OCI-LY7 (cell line): ENCODE results near the gene NRP1. TPM values are rescaled to one million over a fixed set of nuclear protein-coding genes. Genes with fewer than 3 reads are reported as not detected.

ENCODE experiments used
- BruUV-seq: library from RNA; stranded (reverse); fragments of 400-500 nt; replicated peaks from 2 replicates; lab custom pipeline; 2021; lab: Mats Ljungman, UMichigan
- CTCF ChIA-PET: fragments of 300-600 bp; sonication (Branson Sonifier 250); formaldehyde crosslinking; loops from one replicate; lab custom pipeline; 2022; ENCODE audit warnings: antibody characterized with exemption; ENCODE audit not compliant: unreplicated experiment; lab: Charles Lee
- POLR2A ChIA-PET: fragments of 300-600 bp; sonication (Branson Sonifier 250); formaldehyde crosslinking; loops from one replicate; lab custom pipeline; 2022; ENCODE audit warnings: antibody characterized with exemption; lab: Charles Lee
- DNase-seq: peaks from one replicate; pipeline ENCODE4 v3.0.0-alpha.2; 2015; ENCODE audit warnings: low spot score
- H2AFZ ChIP-seq: fragments of 200-600 bp; sonication (generic), shearing (Covaris generic); 2 replicates; pipeline ENCODE4 v1.6.1; 2014; ENCODE audit warnings: mild to moderate bottlenecking, antibody characterized with exemption, low read length, moderate library complexity
- H3K27ac ChIP-seq: fragments of 200-600 bp; sonication (generic); 2 replicates; pipeline ENCODE4 v1.5.1; 2014; ENCODE audit warnings: mixed run types, low read depth, mild to moderate bottlenecking, moderate library complexity, low read length, inconsistent platforms; ENCODE audit not compliant: poor library complexity, severe bottlenecking
- H3K36me3 ChIP-seq: fragments of 200-600 bp; sonication (generic); 2 replicates; pipeline ENCODE4 v1.6.1; 2014; ENCODE audit warnings: mild to moderate bottlenecking, antibody characterized with exemption, low read length, moderate library complexity, mixed read lengths; ENCODE audit not compliant: insufficient read depth
- H3K4me1 ChIP-seq: fragments of 200-600 bp; sonication (generic); 2 replicates; pipeline ENCODE4 v1.5.1; 2014; ENCODE audit warnings: mild to moderate bottlenecking, low read length; ENCODE audit not compliant: insufficient read depth, poor library complexity, severe bottlenecking
- H3K4me2 ChIP-seq: fragments of 200-600 bp; sonication (generic); 2 replicates; pipeline ENCODE4 v1.6.1; 2014; ENCODE audit warnings: mild to moderate bottlenecking, low read length
- H3K4me3 ChIP-seq: fragments of 200-600 bp; sonication (generic); 2 replicates; pipeline ENCODE4 v1.5.1; 2014; ENCODE audit warnings: mild to moderate bottlenecking, low read depth, low read length; ENCODE audit not compliant: poor library complexity, severe bottlenecking
- H3K79me2 ChIP-seq: fragments of 200-600 bp; sonication (generic); 2 replicates; pipeline ENCODE4 v1.6.1; 2016; ENCODE audit warnings: low read depth, mild to moderate bottlenecking, low read length, moderate library complexity, mixed read lengths; ENCODE audit not compliant: insufficient read depth
- H3K9me2 ChIP-seq: fragments of 200-600 bp; sonication (generic); 2 replicates; pipeline ENCODE4 v1.6.1; 2016; ENCODE audit warnings: mild to moderate bottlenecking, low read length, mixed read lengths; ENCODE audit not compliant: insufficient read depth
- H3K9me3 ChIP-seq: fragments of 200-600 bp; sonication (generic); 2 replicates; pipeline ENCODE4 v1.6.1; 2014; ENCODE audit warnings: mild to moderate bottlenecking, mixed run types, low read length, mixed read lengths
- H4K20me1 ChIP-seq: fragments of 200-600 bp; sonication (generic); 2 replicates; pipeline ENCODE4 v1.6.1; 2014; ENCODE audit warnings: mild to moderate bottlenecking, antibody characterized with exemption, low read length, moderate library complexity, mixed read lengths; ENCODE audit not compliant: insufficient read depth
- EZH2phosphoT487 ChIP-seq: fragments of 200-600 bp; sonication (generic); IDR thresholded peaks from 2 replicates; pipeline ENCODE4 v1.6.1; 2018; ENCODE audit warnings: low read depth, borderline replicate concordance, mild to moderate bottlenecking, mixed run types, antibody characterized with exemption, low read length, moderate library complexity, mixed read lengths
- intact Hi-C: fragments of 100-400 bp; cut with micrococcal nuclease; formaldehyde crosslinking; loops from one replicate; pipeline ENCODE4 v1.10.0; 2022; ENCODE audit not compliant: unreplicated experiment
- total RNA-seq, 2 experiments: library from RNA; depleted of rRNA in 1 of 2; stranded (reverse); fragments of >200 nt in 1 of 2; shearing (Covaris generic) in 1 of 2; gene quantifications; 2 replicates each; pipeline ENCODE4 v1.2.3, GENCODE V29; 2014 to 2022
- TF ChIP-seq, protein P1 (sequence below): fragments of 200-600 bp; sonication (generic); conservative IDR thresholded peaks from 2 replicates; pipeline ENCODE4 v1.5.1; 2014; ENCODE audit warnings: mild to moderate bottlenecking, antibody characterized with exemption, low read length, moderate library complexity, mixed read lengths

NRP1 gene
- total RNA-seq, 2 experiments from 2014 or later: not detected

DNA sequence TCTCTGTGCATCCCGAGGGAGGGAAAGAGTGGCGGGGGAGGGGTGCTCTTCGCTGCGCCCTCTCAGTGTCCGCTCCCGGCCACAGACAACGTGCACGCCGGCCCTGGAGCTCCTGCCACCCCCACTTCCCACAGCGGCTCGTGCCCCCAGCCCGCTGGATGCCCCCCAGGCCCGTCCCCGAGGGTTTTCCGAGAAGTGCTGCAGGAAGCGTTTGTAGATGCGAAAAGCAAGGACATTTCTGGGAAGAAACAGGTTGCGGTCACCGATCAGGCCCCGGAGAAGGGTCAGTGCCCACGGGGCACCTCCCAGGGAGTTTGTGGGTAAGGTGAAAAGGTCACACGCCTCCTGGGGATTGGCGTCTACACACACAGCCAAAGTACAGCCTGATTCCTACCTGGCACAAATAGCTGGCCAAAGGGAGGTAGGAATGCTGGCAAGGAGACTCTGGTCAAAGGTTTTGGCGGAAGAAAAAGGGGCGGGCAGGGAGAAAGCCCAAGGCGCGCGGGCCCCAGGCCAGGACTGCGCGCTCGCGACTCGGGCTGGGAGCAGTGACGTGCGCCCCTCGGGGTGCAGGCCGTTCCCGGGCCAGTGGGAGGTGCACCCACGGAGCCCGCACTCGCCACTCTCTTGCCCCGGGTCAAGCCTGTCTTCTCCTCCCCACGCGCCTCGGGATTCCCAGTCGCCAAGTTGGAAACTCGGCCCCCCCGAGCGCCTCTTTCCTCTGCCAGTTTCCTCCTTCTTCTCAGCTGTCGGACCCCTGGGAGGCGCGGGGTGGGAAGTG, 1.5 kb upstream of the NRP1 start:
- Histone ChIP-seq H3K4me2 (no peak overlapping the region), H3K79me2 (no peaks in the 10 kb centered on the region), H3K9me3 (no peaks in the 10 kb centered on the region), H3K36me3 (no peaks in the 10 kb centered on the region), H3K4me3 (no peak overlapping the region), H3K4me1 (no peaks in the 10 kb centered on the region), H3K27ac (no peak overlapping the region), H4K20me1 (no peaks in the 10 kb centered on the region), H2AFZ (no peak overlapping the region), H3K9me2 (no peaks in the 10 kb centered on the region)
- no peak for TF ChIP-seq EZH2phosphoT487
- TF ChIP-seq, protein P1, sequence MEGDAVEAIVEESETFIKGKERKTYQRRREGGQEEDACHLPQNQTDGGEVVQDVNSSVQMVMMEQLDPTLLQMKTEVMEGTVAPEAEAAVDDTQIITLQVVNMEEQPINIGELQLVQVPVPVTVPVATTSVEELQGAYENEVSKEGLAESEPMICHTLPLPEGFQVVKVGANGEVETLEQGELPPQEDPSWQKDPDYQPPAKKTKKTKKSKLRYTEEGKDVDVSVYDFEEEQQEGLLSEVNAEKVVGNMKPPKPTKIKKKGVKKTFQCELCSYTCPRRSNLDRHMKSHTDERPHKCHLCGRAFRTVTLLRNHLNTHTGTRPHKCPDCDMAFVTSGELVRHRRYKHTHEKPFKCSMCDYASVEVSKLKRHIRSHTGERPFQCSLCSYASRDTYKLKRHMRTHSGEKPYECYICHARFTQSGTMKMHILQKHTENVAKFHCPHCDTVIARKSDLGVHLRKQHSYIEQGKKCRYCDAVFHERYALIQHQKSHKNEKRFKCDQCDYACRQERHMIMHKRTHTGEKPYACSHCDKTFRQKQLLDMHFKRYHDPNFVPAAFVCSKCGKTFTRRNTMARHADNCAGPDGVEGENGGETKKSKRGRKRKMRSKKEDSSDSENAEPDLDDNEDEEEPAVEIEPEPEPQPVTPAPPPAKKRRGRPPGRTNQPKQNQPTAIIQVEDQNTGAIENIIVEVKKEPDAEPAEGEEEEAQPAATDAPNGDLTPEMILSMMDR: no peak
- DNase-seq: no peak
- ChIA-PET POLR2A (no interaction called here), CTCF (no interaction called here)
- no TSS peak for BruUV-seq
- intact Hi-C loops: no loop called here

DNA sequence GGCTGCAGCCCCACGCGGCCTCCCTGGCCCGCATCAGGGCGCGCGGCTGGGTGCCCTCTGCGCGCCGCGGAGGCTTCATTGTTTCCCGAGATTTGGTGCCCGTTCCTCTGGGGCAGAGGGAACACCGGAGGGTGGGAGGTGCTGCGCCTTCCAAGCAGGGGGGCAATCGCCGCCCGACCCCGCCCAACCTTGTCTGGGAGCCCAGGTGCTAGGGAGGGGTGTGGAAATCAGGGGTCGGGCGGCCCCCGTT, 1.0 kb upstream of the NRP1 start:
- no peaks in the 10 kb centered on the region for H3K79me2 ChIP-seq
- BruUV-seq: no TSS peak
- no peaks in the 10 kb centered on the region for H3K36me3 ChIP-seq
- H3K9me2 ChIP-seq: no peaks in the 10 kb centered on the region
- H3K4me1 ChIP-seq: no peaks in the 10 kb centered on the region
- no peak for DNase-seq
- ChIA-PET POLR2A (no interaction called here), CTCF (no interaction called here)
- no peaks in the 10 kb centered on the region for H3K9me3 ChIP-seq
- no peak overlapping the region for H3K27ac ChIP-seq
- TF ChIP-seq, protein P1: no peak
- TF ChIP-seq EZH2phosphoT487: no peak
- no peaks in the 10 kb centered on the region for H4K20me1 ChIP-seq
- no peak overlapping the region for H3K4me2 ChIP-seq
- H2AFZ ChIP-seq: no peak overlapping the region
- no peak overlapping the region for H3K4me3 ChIP-seq
- intact Hi-C loops: no loop called here

DNA sequence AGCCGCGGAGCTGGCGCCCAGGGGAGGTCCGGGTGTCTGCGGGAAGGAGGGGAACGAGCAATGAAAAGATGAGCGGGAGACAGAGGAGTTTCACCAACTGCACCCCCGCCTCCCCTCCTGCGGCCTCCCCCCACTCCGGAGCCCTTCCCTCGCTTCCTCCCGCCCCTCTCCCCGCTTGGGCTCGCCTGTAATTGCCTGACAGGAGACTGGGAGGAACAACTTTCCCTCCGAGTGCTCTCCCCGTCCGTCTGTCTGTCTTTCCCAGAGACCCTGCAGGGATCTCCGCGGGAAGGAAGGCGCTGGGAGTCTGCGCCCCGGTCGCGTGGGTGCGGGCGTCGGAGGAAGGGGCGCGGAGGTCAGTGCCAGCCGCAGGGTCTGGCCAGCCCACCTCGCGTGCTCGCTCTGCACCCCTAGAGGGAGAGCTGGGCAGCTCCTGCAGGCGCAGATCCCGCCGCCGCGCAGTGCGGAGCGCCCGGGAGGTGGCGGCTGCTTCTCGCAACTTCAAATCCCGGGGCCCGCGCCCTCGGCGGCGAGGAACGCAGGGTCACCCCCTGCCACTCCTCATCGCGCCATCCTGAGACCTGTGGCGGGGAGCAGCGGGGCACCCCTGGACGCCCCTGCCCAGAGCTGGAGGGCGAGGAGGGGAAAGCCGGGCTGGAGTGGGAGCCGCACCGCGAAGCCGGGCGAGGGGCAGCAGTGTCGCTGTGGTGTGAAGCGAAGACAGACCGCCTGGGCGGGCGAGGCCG, 511 bp upstream of the NRP1 start:
- Histone ChIP-seq H3K36me3 (no peaks in the 10 kb centered on the region), H2AFZ (no peak overlapping the region), H3K4me3 (no peak overlapping the region), H3K9me2 (no peaks in the 10 kb centered on the region), H3K79me2 (no peaks in the 10 kb centered on the region), H4K20me1 (no peaks in the 10 kb centered on the region), H3K4me1 (no peaks in the 10 kb centered on the region), H3K4me2 (no peak overlapping the region), H3K27ac (no peak overlapping the region), H3K9me3 (no peaks in the 10 kb centered on the region)
- no TSS peak for BruUV-seq
- TF ChIP-seq, protein P1: no peak
- TF ChIP-seq EZH2phosphoT487: no peak
- CTCF ChIA-PET: no interaction called here
- no peak for DNase-seq
- POLR2A ChIA-PET: no interaction called here
- intact Hi-C loops: no loop called here
